WTC11 (cell line): ENCODE data around the gene CLIC3. TPM values are rescaled to one million over a fixed set of nuclear protein-coding genes. Genes with fewer than 3 reads are reported as not detected.

ENCODE experiments used
- ATAC-seq: fragments of 200-7000 bp; cut with Tn5 transposase; 2 replicates; pipeline ENCODE4 v1.10.0; 2021; ENCODE audit warnings: mild to moderate bottlenecking, moderate library complexity
- CTCF ChIA-PET: fragments of 300-600 bp; sonication (Branson Sonifier 250); formaldehyde crosslinking; loops from one replicate; lab custom pipeline; 2021; ENCODE audit warnings: antibody characterized with exemption; lab: Charles Lee
- POLR2A ChIA-PET: fragments of 350-600 bp; sonication (Branson Sonifier 250); formaldehyde crosslinking; loops from one replicate; lab custom pipeline; 2021; ENCODE audit warnings: antibody characterized with exemption; lab: Charles Lee
- DNase-seq: peaks from one replicate; pipeline ENCODE4 v3.0.0; 2021; ENCODE audit warnings: low spot score
- H3K27ac Mint-ChIP-seq: 2 replicates; pipeline ENCODE4 v1.8.0; 2021; ENCODE audit warnings: mixed read lengths
- H3K27me3 Mint-ChIP-seq: 2 replicates; pipeline ENCODE4 v1.8.0; 2021; ENCODE audit warnings: low read depth, mild to moderate bottlenecking, moderate library complexity, mixed read lengths
- H3K36me3 Mint-ChIP-seq: 2 replicates; pipeline ENCODE4 v1.8.0; 2021; ENCODE audit warnings: mixed read lengths
- H3K4me1 Mint-ChIP-seq: 2 replicates; pipeline ENCODE4 v1.8.0; 2022; ENCODE audit warnings: mixed read lengths
- H3K4me3 Mint-ChIP-seq: 2 replicates; pipeline ENCODE4 v1.8.0; 2021; ENCODE audit warnings: mild to moderate bottlenecking, moderate library complexity, mixed read lengths
- H3K9me3 Mint-ChIP-seq: 2 replicates; pipeline ENCODE4 v1.8.0; 2021; ENCODE audit warnings: mixed read lengths
- ATF2 ChIP-seq: sonication (generic); formaldehyde crosslinking; IDR thresholded peaks from 2 replicates; pipeline ENCODE4 v1.8.1; 2022; ENCODE audit warnings: low read depth, missing genetic modification reagents, borderline replicate concordance
- CREM ChIP-seq: sonication (generic); formaldehyde crosslinking; IDR thresholded peaks from 2 replicates; pipeline ENCODE4 v1.8.1; 2022; ENCODE audit warnings: mild to moderate bottlenecking, missing genetic modification reagents, moderate library complexity
- E2F1 ChIP-seq: sonication (generic); formaldehyde crosslinking; IDR thresholded peaks from 2 replicates; pipeline ENCODE4 v1.8.0; 2022; ENCODE audit warnings: mild to moderate bottlenecking, missing genetic modification reagents
- EMX1 ChIP-seq: fragments of 250-450 bp; sonication (Bioruptor Pico); IDR thresholded peaks from 2 replicates; pipeline ENCODE4 v1.8.0; 2021; ENCODE audit warnings: mild to moderate bottlenecking
- FOXP1 ChIP-seq: sonication (generic); formaldehyde crosslinking; IDR thresholded peaks from 2 replicates; pipeline ENCODE4 v1.8.0; 2022; ENCODE audit warnings: missing genetic modification reagents, mild to moderate bottlenecking, moderate library complexity, borderline replicate concordance
- IRF2 ChIP-seq: sonication (generic); formaldehyde crosslinking; IDR thresholded peaks from 2 replicates; pipeline ENCODE4 v1.8.0; 2022; ENCODE audit warnings: low read depth, missing genetic modification reagents, borderline replicate concordance
- JUN ChIP-seq: sonication (generic); formaldehyde crosslinking; IDR thresholded peaks from 2 replicates; pipeline ENCODE4 v1.8.0; 2023; ENCODE audit warnings: mild to moderate bottlenecking, missing genetic modification reagents
- NFE2L1 ChIP-seq: sonication (generic); formaldehyde crosslinking; IDR thresholded peaks from 2 replicates; pipeline ENCODE4 v1.8.1; 2023; ENCODE audit warnings: missing genetic modification reagents
- NR2C2 ChIP-seq: sonication (generic); formaldehyde crosslinking; IDR thresholded peaks from 2 replicates; pipeline ENCODE4 v1.8.0; 2022; ENCODE audit warnings: mild to moderate bottlenecking, missing genetic modification reagents
- PRDM15 ChIP-seq: sonication (generic); formaldehyde crosslinking; IDR thresholded peaks from 2 replicates; pipeline ENCODE4 v1.8.0; 2022; ENCODE audit warnings: missing genetic modification reagents
- RORB ChIP-seq: fragments of 250-450 bp; sonication (Bioruptor Pico); IDR thresholded peaks from 2 replicates; pipeline ENCODE4 v1.9.0; 2021; ENCODE audit warnings: mild to moderate bottlenecking
- ZBTB21 ChIP-seq: sonication (generic); formaldehyde crosslinking; IDR thresholded peaks from 2 replicates; pipeline ENCODE4 v1.8.1; 2023; ENCODE audit warnings: mild to moderate bottlenecking, missing genetic modification reagents, borderline replicate concordance
- ZNF121 ChIP-seq: sonication (generic); formaldehyde crosslinking; IDR thresholded peaks from 2 replicates; pipeline ENCODE4 v1.8.0; 2023; ENCODE audit warnings: missing genetic modification reagents
- total RNA-seq: library from RNA; stranded (reverse); gene quantifications from 3 replicates; pipeline ENCODE4 v1.2.3, GENCODE V29; 2021
- TF ChIP-seq, protein P1 (sequence below): sonication (generic); formaldehyde crosslinking; IDR thresholded peaks from 2 replicates; pipeline ENCODE4 v1.8.0; 2023; ENCODE audit warnings: missing genetic modification reagents, mild to moderate bottlenecking, borderline replicate concordance
- TF ChIP-seq, protein P2 (sequence below): sonication (generic); formaldehyde crosslinking; IDR thresholded peaks from 2 replicates; pipeline ENCODE4 v1.8.1; 2023; ENCODE audit warnings: mild to moderate bottlenecking, moderate library complexity, missing genetic modification reagents

The CLIC3 gene
- total RNA-seq, 1 experiment from 2014 or later = 0.31 TPM

GRCh38 chr9:136952321-136952850, 44.0 kb downstream of the CLIC3 start:
- ATAC-seq (no peak), DNase-seq (no peak)
- Mint-ChIP-seq H3K36me3 (no peaks in the 10 kb centered on the region), H3K27me3 (no peaks in the 10 kb centered on the region), H3K27ac (no peak overlapping the region), H3K4me3 (no peak overlapping the region), H3K4me1 (peaks cover 4% of the 10 kb centered on the region)
- ChIA-PET POLR2A (no interaction called here), CTCF (interaction anchor here (0.5 to 1.7 kb wide), 6 partner anchors 22 to 132 kb away, joined by 3 to 8 read pairs (median 4); partner anchors contain the start of gene NPDC1)
- TF ChIP-seq IRF2 (CRISPR knock-in tag) = no peak
- no peak for TF ChIP-seq JUN
- TF ChIP-seq, protein P1, sequence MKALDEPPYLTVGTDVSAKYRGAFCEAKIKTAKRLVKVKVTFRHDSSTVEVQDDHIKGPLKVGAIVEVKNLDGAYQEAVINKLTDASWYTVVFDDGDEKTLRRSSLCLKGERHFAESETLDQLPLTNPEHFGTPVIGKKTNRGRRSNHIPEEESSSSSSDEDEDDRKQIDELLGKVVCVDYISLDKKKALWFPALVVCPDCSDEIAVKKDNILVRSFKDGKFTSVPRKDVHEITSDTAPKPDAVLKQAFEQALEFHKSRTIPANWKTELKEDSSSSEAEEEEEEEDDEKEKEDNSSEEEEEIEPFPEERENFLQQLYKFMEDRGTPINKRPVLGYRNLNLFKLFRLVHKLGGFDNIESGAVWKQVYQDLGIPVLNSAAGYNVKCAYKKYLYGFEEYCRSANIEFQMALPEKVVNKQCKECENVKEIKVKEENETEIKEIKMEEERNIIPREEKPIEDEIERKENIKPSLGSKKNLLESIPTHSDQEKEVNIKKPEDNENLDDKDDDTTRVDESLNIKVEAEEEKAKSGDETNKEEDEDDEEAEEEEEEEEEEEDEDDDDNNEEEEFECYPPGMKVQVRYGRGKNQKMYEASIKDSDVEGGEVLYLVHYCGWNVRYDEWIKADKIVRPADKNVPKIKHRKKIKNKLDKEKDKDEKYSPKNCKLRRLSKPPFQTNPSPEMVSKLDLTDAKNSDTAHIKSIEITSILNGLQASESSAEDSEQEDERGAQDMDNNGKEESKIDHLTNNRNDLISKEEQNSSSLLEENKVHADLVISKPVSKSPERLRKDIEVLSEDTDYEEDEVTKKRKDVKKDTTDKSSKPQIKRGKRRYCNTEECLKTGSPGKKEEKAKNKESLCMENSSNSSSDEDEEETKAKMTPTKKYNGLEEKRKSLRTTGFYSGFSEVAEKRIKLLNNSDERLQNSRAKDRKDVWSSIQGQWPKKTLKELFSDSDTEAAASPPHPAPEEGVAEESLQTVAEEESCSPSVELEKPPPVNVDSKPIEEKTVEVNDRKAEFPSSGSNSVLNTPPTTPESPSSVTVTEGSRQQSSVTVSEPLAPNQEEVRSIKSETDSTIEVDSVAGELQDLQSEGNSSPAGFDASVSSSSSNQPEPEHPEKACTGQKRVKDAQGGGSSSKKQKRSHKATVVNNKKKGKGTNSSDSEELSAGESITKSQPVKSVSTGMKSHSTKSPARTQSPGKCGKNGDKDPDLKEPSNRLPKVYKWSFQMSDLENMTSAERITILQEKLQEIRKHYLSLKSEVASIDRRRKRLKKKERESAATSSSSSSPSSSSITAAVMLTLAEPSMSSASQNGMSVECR (CRISPR knock-in tag) = no peak
- no peak for TF ChIP-seq CREM (CRISPR knock-in tag)
- no peak for TF ChIP-seq ZBTB21 (CRISPR knock-in tag)
- no peak for TF ChIP-seq ATF2
- TF ChIP-seq, all 79 proteins: peak for 0
- H3K9me3 Mint-ChIP-seq = peaks cover 9% of the 10 kb centered on the region

DNA sequence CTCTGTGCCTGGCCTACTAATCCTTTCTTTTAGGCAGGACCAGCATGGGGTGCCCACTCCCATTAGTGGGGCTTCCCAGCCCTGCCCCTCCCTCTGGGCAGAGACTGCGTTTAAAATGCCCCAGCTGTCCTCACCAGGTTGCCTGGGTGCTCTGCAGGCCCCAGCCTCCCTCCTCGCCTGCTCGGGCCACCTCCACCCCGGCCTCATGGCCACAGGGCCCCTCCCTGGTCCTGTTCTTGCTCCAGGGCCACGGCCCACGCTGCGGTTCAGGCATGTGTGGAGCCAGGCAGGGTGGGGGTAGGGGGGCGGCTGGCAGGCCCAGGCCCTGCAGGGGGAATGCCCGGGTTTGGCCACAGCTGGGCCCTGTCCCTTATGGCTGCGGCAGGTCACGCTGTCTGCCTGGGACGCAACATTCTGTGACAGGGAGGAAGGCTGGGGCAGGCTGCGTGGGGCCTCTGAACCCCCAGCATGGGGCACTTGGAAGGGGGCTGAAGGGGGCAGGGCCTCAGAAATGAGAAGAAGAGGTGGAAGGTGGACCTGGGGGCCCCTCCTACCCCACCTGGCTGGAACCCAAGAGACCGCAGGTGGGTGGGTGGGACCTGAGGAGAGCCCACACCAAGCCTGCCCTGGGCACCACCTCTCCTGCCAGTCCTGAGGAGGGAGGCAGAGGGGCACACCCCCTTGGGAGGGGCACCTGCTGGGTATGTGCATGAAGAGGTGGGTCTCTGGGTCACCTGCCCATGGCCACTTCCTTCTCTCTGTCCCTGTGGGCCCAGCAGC, 44.6 kb downstream of the CLIC3 start, which contains the start of gene LCN12:
Gene LCN12, plus strand, starts transcription at position 733 of the 780 bp plus-strand sequence. CDS start 55 bp downstream, outside the sequence.
- Mint-ChIP-seq H3K27me3 (no peaks in the 10 kb centered on the region), H3K27ac (no peak within 1 kb of the TSS), H3K36me3 (no peaks in the 10 kb centered on the region), H3K4me1 (peaks cover 7% of the 10 kb centered on the region), H3K4me3 (no peak within 1 kb of the TSS), H3K9me3 (peaks cover 7% of the 10 kb centered on the region)
- CTCF ChIA-PET = interaction anchor here (1.5 to 8.7 kb wide), 4 partner anchors 77 to 98 kb away, joined by 5 to 151 read pairs (median 11); partner anchors contain the start of gene NPDC1
- ATAC-seq (no peak), DNase-seq (no peak)
- POLR2A ChIA-PET = no interaction called here
- no peak for TF ChIP-seq PRDM15
- no peak for TF ChIP-seq NR2C2
- no peak for TF ChIP-seq NFE2L1 (CRISPR knock-in tag)
- TF ChIP-seq E2F1 (CRISPR knock-in tag) = no peak
- TF ChIP-seq EMX1 (CRISPR knock-in tag) = no peak
- TF ChIP-seq, protein P1 (CRISPR knock-in tag) = no peak
- TF ChIP-seq FOXP1 (CRISPR knock-in tag) = no peak
- TF ChIP-seq, protein P2, sequence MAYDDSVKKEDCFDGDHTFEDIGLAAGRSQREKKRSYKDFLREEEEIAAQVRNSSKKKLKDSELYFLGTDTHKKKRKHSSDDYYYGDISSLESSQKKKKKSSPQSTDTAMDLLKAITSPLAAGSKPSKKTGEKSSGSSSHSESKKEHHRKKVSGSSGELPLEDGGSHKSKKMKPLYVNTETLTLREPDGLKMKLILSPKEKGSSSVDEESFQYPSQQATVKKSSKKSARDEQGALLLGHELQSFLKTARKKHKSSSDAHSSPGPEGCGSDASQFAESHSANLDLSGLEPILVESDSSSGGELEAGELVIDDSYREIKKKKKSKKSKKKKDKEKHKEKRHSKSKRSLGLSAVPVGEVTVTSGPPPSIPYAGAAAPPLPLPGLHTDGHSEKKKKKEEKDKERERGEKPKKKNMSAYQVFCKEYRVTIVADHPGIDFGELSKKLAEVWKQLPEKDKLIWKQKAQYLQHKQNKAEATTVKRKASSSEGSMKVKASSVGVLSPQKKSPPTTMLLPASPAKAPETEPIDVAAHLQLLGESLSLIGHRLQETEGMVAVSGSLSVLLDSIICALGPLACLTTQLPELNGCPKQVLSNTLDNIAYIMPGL = no peak
- no peak for TF ChIP-seq RORB (CRISPR knock-in tag)
- no peak for TF ChIP-seq ZNF121
